ENCODE measurements around the gene FAM229A. TPM values are rescaled to one million over a fixed set of nuclear protein-coding genes. Genes with fewer than 3 reads are reported as not detected.

FAM229A gene
- total and polyA plus RNA-seq, 2 experiments from 2014 or later, result 3.4 to 4.2 TPM

DNA sequence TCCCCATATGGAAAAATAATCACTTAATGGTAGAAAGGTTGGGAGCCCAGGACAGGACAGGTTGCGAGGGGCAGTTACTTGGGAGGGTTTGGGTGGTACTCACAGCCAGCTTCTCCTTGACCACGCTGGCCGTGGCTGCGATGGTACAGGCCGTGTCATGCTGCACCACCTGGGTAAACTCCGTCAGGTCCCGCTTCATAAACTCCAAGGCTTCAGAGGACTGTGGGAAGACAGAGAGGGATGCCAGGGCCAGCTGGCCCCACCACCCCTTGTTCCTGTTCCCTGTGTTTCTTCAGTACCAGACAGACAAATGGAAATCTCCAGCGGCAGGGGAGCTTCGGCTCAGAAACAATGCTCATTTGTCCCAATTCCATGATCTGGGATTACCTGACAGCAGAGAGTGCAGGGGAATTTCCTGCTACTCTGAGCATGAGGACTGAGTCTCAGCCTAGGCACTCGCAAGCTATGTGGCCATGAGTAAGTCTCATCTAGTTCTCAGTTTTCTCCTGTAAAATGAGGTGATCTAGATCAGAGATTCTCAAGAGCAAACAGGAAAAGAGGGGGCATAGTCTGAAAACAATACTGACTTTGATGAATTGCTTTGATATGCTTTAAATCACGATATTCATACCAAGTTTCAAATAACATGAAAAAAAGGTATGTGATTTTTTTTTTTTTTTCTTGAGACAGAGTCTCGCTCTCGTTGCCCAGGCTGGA, 24.5 kb upstream of the FAM229A start:
- no peaks in the 10 kb centered on the region for H3K9me3 ChIP-seq (ENCODE audit: low read depth)
- no peak overlapping the region for H2AFZ ChIP-seq
- WGBS (ENCODE audit: low lambda C conversion rate, missing lambda C conversion rate), result 97% methylated on average over 13 of the region's 13 CpGs
- DNase-seq (ENCODE audit: low spot score), result no peak
- H4K20me1 ChIP-seq (ENCODE audit: insufficient read depth, poor library complexity, severe bottlenecking), result peaks cover 9% of the 10 kb centered on the region
- H3K27ac ChIP-seq, result no peak overlapping the region
- no peak overlapping the region for H3K4me2 ChIP-seq
- H3K4me1 ChIP-seq (ENCODE audit: insufficient read depth), result no peaks in the 10 kb centered on the region
- TF ChIP-seq CTCF (IDR thresholded peaks at IDR 0.05; ENCODE audit: poor library complexity), result no peak
- TF ChIP-seq EZH2phosphoT487 (IDR thresholded peaks at IDR 0.05; ENCODE audit: low read depth, severe bottlenecking, unreplicated experiment), result no peak
- no peak for TF ChIP-seq EZH2 (IDR thresholded peaks at IDR 0.05; ENCODE audit: borderline replicate concordance)
- H3K79me2 ChIP-seq, result peaks cover 38% of the 10 kb centered on the region
- no peaks in the 10 kb centered on the region for H3K27me3 ChIP-seq
- H3K9me2 ChIP-seq (replicated peaks; ENCODE audit: insufficient read depth), result no peaks in the 10 kb centered on the region
- peaks cover 5% of the 10 kb centered on the region for H3K36me3 ChIP-seq (replicated peaks; ENCODE audit: insufficient read depth, low read depth)
- no peak overlapping the region for H3K4me3 ChIP-seq

DNA sequence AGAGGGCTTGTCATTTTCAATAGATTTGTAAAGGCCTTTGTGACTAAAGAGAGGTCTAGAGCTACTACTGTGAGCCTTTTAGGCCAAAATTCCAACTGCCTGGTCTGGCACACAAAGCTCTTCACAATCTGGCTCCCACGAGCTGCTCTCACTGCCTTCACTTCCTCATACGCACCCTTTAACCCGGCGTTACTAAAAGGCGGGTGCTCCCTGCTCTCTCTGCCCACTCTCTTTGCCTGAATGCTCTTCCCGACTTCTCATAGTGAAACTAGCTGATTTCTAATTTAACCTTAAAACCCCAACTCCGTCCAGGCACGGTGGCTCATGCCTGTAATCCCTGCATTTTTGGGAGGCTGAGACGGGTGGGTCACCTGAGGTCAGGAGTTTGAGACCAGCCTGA, 17.8 kb upstream of the FAM229A start:
- no peaks in the 10 kb centered on the region for H4K20me1 ChIP-seq (ENCODE audit: insufficient read depth, poor library complexity, severe bottlenecking)
- no peak overlapping the region for H3K4me3 ChIP-seq
- H3K79me2 ChIP-seq, result peaks cover 2% of the 10 kb centered on the region
- H2AFZ ChIP-seq, result no peak overlapping the region
- H3K9me3 ChIP-seq (ENCODE audit: low read depth), result no peaks in the 10 kb centered on the region
- no peak for TF ChIP-seq EZH2 (IDR thresholded peaks at IDR 0.05; ENCODE audit: borderline replicate concordance)
- no peak for TF ChIP-seq EZH2phosphoT487 (IDR thresholded peaks at IDR 0.05; ENCODE audit: low read depth, severe bottlenecking, unreplicated experiment)
- no peak for TF ChIP-seq CTCF (IDR thresholded peaks at IDR 0.05; ENCODE audit: poor library complexity)
- 97% methylated on average over 9 of the region's 9 CpGs for WGBS (ENCODE audit: low lambda C conversion rate, missing lambda C conversion rate)
- no peak overlapping the region for H3K27ac ChIP-seq
- H3K27me3 ChIP-seq, result no peaks in the 10 kb centered on the region
- no peak for DNase-seq (ENCODE audit: low spot score)
- H3K36me3 ChIP-seq (replicated peaks; ENCODE audit: insufficient read depth, low read depth), result no peaks in the 10 kb centered on the region
- H3K4me1 ChIP-seq (ENCODE audit: insufficient read depth), result no peaks in the 10 kb centered on the region
- no peaks in the 10 kb centered on the region for H3K9me2 ChIP-seq (replicated peaks; ENCODE audit: insufficient read depth)
- H3K4me2 ChIP-seq, result no peak overlapping the region

- Histone ChIP-seq H3K4me3 (no peak overlapping the region), H3K27ac (no peak overlapping the region), H3K27me3 (no peaks in the 10 kb centered on the region), H3K79me2 (no peaks in the 10 kb centered on the region), H3K9me3 (ENCODE audit: low read depth) (no peaks in the 10 kb centered on the region), H3K9me2 (replicated peaks; ENCODE audit: insufficient read depth) (no peaks in the 10 kb centered on the region), H4K20me1 (ENCODE audit: insufficient read depth, poor library complexity, severe bottlenecking) (no peaks in the 10 kb centered on the region), H3K36me3 (replicated peaks; ENCODE audit: insufficient read depth, low read depth) (no peaks in the 10 kb centered on the region), H3K4me1 (ENCODE audit: insufficient read depth) (no peaks in the 10 kb centered on the region), H3K4me2 (no peak overlapping the region), H2AFZ (no peak overlapping the region)
- TF ChIP-seq EZH2phosphoT487 (IDR thresholded peaks at IDR 0.05; ENCODE audit: low read depth, severe bottlenecking, unreplicated experiment) (no peak), EZH2 (IDR thresholded peaks at IDR 0.05; ENCODE audit: borderline replicate concordance) (no peak), CTCF (IDR thresholded peaks at IDR 0.05; ENCODE audit: poor library complexity) (no peak)
- WGBS (ENCODE audit: low lambda C conversion rate, missing lambda C conversion rate), result 97% methylated on average over 12 of the region's 12 CpGs
- no peak for DNase-seq (ENCODE audit: low spot score)
Measured at GRCh38 chr1:32377541-32378220, 15.4 kb upstream of the FAM229A start.

Data from hepatocyte (in vitro differentiated cells).